ENCODE measurements around the gene DOC2A.
"Not testable (repeated sequence)": the region's sequence is repeated elsewhere in the genome, so short reads cannot be mapped to it uniquely, and the experiment has no call there.

The DOC2A gene

GRCh38 chr16:29973384-29974246 lies 37.2 kb downstream of the DOC2A start, which contains the start of gene TAOK2:
TSS of gene TAOK2 (plus strand) at chr16:29973868. CDS start at chr16:29977773, 3,905 bp downstream.
- peak; percentile 87 to 94 for DNase-seq (ENCODE audit: low read depth in 2 of 2)

DNA sequence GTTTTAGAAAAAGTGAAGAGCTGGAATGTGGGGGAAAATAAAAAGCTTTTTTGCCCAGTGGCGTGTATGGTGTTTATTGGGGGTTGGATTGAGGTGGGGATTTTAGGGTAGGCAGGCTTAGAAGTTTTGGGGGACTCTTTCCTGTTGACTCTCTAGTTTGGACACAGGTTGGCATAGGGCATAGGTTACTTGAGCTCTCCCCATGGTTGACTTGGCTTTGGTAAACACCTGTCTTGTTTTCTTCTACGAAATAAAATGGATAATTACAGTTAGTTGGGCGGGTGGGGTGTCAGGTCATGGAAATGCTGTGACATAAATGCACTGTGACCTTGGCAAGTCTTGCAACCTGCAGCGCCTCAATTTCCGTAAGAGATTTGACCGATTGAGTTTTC lies 37.8 kb downstream of the DOC2A start:
- DNase-seq (ENCODE audit: low read depth in 2 of 2): no peak

DNA sequence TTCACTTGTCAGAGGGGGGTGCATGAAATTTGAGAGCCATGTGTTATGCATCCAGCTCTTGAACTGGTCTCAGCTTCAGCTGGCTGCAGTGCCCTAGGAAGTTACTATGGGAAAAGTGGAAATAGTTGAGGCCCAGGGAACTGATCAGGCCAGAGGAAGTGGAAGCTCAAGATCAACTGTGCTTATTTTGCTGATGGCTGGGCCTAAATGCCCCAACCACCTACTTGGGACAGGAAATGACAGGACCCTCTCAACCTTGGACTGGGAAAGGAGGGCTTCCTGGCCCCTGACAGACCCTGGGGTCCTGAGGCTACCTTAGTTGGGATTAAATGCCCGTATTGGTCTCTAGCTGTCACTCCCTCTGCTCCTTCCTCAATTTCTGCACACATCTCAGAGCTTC lies 38.3 kb downstream of the DOC2A start:
- DNase-seq (ENCODE audit: low read depth in 2 of 2): no peak

DNA sequence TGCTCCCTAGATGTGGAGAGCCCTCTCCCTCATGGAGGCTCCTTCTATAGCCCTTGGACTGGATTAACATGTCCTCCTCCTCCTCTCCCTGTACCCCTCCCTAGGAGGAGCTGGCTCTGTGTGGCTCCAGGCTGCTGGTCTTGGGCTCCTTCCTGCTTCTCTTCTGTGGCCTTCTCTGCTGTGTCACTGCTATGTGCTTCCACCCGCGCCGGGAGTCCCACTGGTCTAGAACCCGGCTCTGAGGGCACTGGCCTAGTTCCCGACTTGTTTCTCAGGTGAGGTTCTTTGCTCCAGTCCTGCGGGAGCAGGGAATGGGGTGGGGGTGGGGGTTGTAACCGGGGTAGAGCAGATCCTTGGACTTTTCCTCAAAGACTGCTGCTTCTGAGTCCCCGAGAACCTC lies 39.5 kb downstream of the DOC2A start:
- no peak for DNase-seq (ENCODE audit: low read depth in 2 of 2)

GRCh38 chr16:29968205-29968604 lies 42.6 kb downstream of the DOC2A start:
- no peak for DNase-seq (ENCODE audit: low read depth in 2 of 2)

- DNase-seq (ENCODE audit: low read depth in 2 of 2): no peak
Measured at GRCh38 chr16:29963021-29963743, 47.6 kb downstream of the DOC2A start.

DNA sequence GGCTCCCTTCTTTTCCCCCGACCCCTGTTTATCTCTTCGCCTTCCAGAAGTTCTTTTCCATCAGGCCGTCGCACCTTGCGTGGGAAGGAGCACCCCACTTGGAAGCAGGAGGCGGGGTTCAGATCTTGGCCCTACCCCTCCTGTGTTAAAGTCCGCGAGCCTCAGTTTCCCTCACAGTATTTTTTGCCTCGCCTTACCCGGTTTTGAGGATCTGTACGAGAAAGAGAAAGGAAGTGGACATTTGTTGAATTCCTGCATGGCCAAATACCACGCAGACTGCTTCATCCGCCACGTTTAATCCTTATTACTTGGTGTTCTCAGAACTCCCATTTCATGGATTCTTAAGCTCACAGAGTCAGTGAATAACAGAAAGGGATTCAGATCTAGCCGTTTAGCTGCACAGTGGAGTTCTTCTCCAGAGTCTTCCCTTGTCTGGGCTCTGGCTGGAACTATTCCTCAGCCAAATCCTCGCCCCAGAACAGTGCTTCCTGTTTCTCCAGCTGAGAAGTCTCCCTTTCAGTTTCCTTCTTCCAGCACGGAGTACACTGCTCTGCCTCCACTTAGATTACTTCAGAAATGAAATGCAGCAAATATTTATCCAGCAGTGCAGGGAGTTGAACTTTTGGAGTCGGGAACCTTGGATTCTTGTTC lies 48.4 kb downstream of the DOC2A start:
- no peak for DNase-seq (ENCODE audit: low read depth in 2 of 2)

DNA sequence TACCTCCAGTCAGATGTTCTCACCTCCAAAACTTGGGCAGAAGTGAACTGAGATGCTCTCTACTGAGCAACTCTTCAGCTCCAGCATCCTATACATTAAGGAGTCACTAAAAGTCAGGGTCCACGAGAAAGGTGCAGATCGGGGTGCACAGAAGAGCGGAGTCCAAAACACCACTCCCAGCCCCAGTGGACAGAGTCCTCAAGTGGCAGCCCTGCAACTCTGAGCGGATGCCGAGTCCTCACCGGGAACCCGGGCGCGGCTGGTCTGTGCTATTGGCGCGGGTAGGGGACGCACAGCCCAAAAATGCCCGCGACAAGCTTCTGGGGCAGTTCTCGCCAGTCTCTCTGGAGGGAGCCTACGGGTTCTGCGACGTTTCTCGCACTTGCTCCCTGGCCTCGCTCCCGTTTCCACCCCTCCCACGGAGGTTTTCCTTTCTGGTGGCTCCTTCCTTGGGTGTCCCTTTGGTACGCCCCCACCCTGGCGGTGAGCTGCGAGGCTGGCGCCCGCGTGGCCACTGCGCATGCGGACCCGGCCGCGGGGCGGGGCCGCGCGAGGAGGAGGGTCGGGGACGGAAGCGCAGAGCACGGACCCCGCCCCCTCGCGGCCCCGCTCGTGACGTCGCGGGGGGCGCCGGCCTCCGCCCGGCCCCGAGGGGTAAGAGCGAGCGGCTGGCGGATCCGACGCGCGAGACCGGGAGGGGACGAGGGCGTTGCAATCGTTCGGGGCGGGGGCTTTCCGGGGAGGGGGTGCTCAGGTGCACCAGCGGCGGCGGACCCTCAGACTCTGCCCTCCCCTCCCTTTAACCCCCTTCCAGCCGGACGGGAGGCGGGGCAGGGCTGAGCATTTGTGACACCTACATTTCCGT lies 49.1 kb downstream of the DOC2A start, which contains the start of gene TMEM219:
TMEM219 (plus strand) TSS at position 601 of the 865 bp plus-strand sequence. CDS start 1,065 bp downstream, outside the sequence.
- peak; percentile 79 to 87 for DNase-seq (ENCODE audit: low read depth in 2 of 2)

- DNase-seq (ENCODE audit: low read depth in 2 of 2): no peak
Measured at GRCh38 chr16:29961127-29961478, 49.7 kb downstream of the DOC2A start.

- DNase-seq (ENCODE audit: low read depth in 2 of 2): not testable (repeated sequence)
Measured at GRCh38 chr16:29959821-29960220, 51.0 kb downstream of the DOC2A start.

GRCh38 chr16:29959293-29959692 lies 51.5 kb downstream of the DOC2A start:
- DNase-seq (ENCODE audit: low read depth in 2 of 2): no peak

DNA sequence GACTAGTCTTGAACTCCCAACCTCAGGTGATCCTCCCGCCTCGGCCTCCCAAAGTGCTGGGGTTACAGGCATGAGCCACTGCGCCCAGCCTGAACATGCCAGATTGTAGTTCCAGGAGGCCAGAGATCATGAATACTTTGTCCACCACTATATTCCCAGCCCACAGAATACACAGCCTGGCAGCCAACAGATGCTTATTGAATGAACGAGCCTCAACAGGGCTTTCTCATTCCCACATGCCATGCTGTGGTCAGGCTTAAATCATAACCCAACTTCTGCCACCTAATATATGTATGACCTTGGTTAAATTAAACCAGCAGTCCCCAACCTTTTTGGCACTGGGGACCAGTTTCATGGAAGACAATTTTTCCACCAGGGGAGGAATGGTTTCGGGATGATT lies 52.1 kb downstream of the DOC2A start:
- DNase-seq (ENCODE audit: low read depth in 2 of 2): no peak

All from stimulated activated CD8-positive, alpha-beta memory T cell treated with anti-CD3 and anti-CD28 coated beads, Interleukin-15, amount 100 ng/mL, for 4 hours (primary cell).